Measurements from ENCODE around the gene DUSP6.

The DUSP6 gene

DNA sequence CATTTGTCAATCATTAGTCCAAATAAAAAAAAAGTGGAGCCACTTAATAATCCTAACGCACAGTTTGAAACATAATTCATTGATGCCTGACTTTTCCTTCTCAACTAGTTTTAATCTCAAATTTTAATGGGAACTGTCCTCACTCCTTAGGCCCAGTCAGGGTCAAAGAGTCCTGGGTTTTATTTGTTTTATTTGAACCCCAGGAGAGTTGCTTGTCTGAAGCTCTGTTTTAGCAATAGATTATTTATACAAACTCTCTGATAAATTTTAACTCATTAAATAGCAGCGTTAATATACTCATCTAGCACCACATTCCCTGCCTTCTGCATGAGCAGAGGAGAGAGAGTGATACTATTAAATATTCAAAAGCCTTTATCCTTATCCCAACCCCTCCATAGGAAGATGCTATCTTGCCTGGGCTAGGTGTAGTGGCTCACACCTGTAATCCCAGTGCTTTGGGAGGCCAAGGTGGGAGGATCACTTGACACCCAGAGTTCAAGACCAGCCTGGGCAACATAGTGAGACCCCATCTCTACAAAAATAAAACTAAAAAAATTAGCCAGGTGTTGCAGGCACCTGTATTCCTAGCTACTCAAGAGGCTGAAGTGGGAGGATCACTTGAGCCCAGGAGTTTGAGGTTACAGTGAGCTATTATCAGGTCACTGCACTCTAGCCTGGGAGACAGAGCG is 14.5 kb upstream of the DUSP6 start:
- TF ChIP-seq, protein P1, sequence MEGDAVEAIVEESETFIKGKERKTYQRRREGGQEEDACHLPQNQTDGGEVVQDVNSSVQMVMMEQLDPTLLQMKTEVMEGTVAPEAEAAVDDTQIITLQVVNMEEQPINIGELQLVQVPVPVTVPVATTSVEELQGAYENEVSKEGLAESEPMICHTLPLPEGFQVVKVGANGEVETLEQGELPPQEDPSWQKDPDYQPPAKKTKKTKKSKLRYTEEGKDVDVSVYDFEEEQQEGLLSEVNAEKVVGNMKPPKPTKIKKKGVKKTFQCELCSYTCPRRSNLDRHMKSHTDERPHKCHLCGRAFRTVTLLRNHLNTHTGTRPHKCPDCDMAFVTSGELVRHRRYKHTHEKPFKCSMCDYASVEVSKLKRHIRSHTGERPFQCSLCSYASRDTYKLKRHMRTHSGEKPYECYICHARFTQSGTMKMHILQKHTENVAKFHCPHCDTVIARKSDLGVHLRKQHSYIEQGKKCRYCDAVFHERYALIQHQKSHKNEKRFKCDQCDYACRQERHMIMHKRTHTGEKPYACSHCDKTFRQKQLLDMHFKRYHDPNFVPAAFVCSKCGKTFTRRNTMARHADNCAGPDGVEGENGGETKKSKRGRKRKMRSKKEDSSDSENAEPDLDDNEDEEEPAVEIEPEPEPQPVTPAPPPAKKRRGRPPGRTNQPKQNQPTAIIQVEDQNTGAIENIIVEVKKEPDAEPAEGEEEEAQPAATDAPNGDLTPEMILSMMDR (IDR thresholded peaks at IDR 0.05; ENCODE audit: control insufficient read depth, extremely low read depth, insufficient read depth) = no peak
- no peak overlapping the region for H3K4me3 ChIP-seq (ENCODE audit: low read depth, low read length)
- no peak for DNase-seq (ENCODE audit: low read depth)

DNA sequence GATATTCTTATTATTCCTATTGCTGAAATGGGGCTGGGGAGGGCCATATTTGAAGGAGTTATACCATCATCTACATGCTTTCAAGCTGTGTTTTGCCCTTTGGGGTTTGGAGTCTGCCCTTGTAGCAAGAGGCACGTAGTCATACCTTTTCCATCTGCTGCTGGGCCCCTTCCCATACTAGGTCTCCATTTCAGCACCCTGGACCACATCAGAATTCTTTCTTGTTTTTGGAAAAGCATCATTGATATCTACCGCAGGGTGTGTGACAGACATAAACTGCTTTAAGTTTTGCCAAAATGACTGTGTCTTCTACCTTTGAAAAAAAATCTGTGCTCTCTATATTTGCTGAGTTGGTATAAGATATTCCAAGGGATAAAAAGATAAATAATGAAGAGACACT is 12.3 kb upstream of the DUSP6 start:
- no peak overlapping the region for H3K4me3 ChIP-seq (ENCODE audit: low read depth, low read length)
- DNase-seq (ENCODE audit: low read depth) = no peak
- TF ChIP-seq, protein P1 (IDR thresholded peaks at IDR 0.05; ENCODE audit: control insufficient read depth, extremely low read depth, insufficient read depth) = no peak

DNA sequence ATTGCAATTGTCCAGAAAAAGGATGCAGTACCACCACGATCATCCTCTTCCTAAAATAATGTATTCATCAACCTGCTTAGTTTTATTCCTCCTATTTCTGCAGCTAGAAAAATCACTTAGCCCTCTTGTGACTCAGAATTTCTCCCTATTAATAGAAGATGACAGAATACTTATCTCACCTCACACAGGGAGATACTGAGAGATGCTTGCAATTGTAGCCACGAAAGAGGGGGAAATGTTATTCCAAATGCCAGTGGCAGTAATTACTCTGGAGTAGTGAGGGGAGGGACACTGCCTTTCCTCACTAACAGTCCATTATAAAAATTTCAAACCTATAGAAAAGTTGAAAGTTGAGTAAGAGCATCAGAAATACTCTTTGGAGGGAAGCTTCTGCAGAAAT is 11.8 kb upstream of the DUSP6 start:
- DNase-seq (ENCODE audit: low read depth) = no peak
- H3K4me3 ChIP-seq (ENCODE audit: low read depth, low read length) = no peak overlapping the region
- TF ChIP-seq, protein P1 (IDR thresholded peaks at IDR 0.05; ENCODE audit: control insufficient read depth, extremely low read depth, insufficient read depth) = no peak

DNA sequence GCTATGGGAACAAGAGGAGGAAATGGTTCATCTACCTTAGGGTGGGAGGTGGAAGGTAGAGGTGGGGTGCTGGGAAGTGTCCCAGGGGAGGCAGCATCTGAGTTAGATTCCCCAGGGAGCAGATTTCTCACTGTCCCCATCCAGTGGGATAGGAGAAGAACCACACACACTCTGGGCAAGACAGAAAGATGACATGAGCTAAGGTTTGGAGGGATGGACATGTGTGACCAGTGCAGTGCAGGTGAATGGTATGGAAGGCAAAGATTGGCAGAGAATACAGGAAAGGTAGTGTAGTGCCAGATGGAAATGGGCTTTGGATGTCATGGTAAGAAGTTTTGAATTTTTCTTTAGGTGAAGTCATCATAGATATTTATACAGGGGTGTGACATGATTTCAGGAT is 11.3 kb upstream of the DUSP6 start:
- no peak for DNase-seq (ENCODE audit: low read depth)
- TF ChIP-seq, protein P1 (IDR thresholded peaks at IDR 0.05; ENCODE audit: control insufficient read depth, extremely low read depth, insufficient read depth) = no peak
- no peak overlapping the region for H3K4me3 ChIP-seq (ENCODE audit: low read depth, low read length)

DNA sequence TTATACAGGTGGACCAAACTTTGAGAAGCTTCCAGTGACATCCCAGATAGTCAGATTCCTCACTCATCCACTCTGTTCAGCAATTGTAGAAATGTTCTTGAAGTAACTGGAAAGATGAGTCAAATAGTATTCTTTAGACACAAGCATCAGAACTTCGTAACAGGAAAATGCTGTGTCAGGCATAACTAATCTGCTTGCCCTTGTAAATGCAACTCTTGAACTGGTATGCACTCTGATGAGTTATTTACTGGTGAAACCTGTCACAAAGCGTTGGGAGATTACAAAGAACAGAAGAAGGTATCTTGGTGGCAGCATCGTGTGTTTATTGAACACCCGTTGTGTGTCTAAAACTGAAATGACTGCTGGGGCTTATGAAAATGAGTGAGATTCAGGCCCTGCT is 10.8 kb upstream of the DUSP6 start:
- TF ChIP-seq, protein P1 (IDR thresholded peaks at IDR 0.05; ENCODE audit: control insufficient read depth, extremely low read depth, insufficient read depth) = no peak
- no peak overlapping the region for H3K4me3 ChIP-seq (ENCODE audit: low read depth, low read length)
- no peak for DNase-seq (ENCODE audit: low read depth)

DNA sequence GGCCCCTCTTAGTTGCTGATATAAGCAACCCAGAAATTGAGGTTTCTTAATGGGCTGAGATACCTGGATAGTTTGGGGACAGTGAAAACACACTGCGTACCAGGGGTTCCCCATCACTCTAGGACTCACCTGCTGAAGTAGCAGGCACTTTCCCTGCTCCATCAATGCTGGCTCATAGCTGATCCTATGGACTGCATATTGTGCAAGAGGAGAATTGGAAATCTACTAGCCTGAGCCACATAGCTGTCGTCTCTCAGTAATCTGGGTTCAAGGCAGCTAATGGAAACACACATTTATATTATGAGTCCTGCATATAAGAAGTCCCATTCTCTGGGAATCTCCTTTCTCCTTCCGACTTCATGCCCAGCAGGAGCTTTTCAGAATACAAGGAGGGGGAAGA is 7.3 kb upstream of the DUSP6 start:
- no peak overlapping the region for H3K4me3 ChIP-seq (ENCODE audit: low read depth, low read length)
- DNase-seq (ENCODE audit: low read depth) = no peak
- TF ChIP-seq, protein P1 (IDR thresholded peaks at IDR 0.05; ENCODE audit: control insufficient read depth, extremely low read depth, insufficient read depth) = no peak

DNA sequence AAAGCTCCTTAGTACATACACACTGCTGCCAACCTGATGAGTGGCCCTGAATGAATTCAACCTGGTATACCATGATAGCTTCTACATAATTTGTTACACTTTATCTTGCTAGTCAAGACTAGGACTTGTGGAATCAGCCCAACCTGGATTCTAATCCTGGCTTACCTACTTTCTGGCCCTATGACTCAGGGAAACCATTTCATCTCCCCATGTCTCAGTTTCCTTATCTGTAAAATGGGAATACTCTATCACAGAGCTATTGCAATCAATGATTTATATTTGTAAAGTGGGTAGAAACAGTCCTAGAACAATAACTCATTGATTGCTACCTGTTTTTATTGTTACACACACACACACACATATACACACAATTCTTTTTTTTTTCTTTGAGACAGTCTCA is 6.5 kb upstream of the DUSP6 start:
- TF ChIP-seq, protein P1 (IDR thresholded peaks at IDR 0.05; ENCODE audit: control insufficient read depth, extremely low read depth, insufficient read depth) = no peak
- DNase-seq (ENCODE audit: low read depth) = no peak
- H3K4me3 ChIP-seq (ENCODE audit: low read depth, low read length) = no peak overlapping the region

All from LNCaP clone FGC (cell line).